ENCODE results near the gene COL20A1. TPM values are rescaled to one million over a fixed set of nuclear protein-coding genes. Genes with fewer than 3 reads are reported as not detected.

Gene COL20A1
- total RNA-seq, 1 donor from 2014 or later = not detected

- H3K36me3 Mint-ChIP-seq (ENCODE audit: low read depth) = peaks cover 3% of the 10 kb centered on the region
- ChIA-PET CTCF (interaction anchor here (1.3 kb wide), 1 partner anchor 48 kb away, joined by 4 read pairs; no protein-coding TSS in a partner anchor), POLR2A (no interaction called here)
- no peak for ATAC-seq (ENCODE audit: low read depth)
- peak overlapping the region; percentile 85 for H3K4me3 Mint-ChIP-seq
- intact Hi-C loops (cut with micrococcal nuclease) = loop anchor here (5.0 kb wide), 2 partner anchors 93 to 792 kb away; partner anchors contain the start of gene TCEA2
- no peak for DNase-seq
- H3K27ac Mint-ChIP-seq = no peak overlapping the region
- no peaks in the 10 kb centered on the region for H3K9me3 Mint-ChIP-seq
- H3K27me3 Mint-ChIP-seq = peaks cover 5% of the 10 kb centered on the region
- TF ChIP-seq CTCF (IDR thresholded peaks at IDR 0.05) = no peak
- H3K4me1 Mint-ChIP-seq = peaks cover 21% of the 10 kb centered on the region
These were observed 22.2 kb upstream of the COL20A1 start for GRCh38 chr20:63270606-63271325.

- POLR2A ChIA-PET = interaction anchor here (0.9 to 1.3 kb wide), 3 partner anchors 56 to 249 kb away, joined by 4 to 8 read pairs (median 6); partner anchors contain the start of genes PPDPF and YTHDF1
- peak; percentile 94 for ATAC-seq (ENCODE audit: low read depth)
- DNase-seq = peak; percentile 94
- Mint-ChIP-seq H3K9me3 (no peaks in the 10 kb centered on the region), H3K27me3 (no peaks in the 10 kb centered on the region), H3K4me3 (peak within 1 kb of the TSS; percentile 86), H3K36me3 (ENCODE audit: low read depth) (peaks cover 12% of the 10 kb centered on the region), H3K27ac (peak within 1 kb of the TSS; percentile 66), H3K4me1 (peaks cover 21% of the 10 kb centered on the region)
- intact Hi-C loops (cut with micrococcal nuclease) = loop anchor here (1.0 to 5.0 kb wide), 4 partner anchors 19 to 790 kb away; partner anchors contain the start of genes TCEA2 and YTHDF1
- CTCF ChIA-PET = interaction anchor here (0.8 kb wide), 1 partner anchor 37 kb away, joined by 3 read pairs; no protein-coding TSS in a partner anchor
- no peak for TF ChIP-seq CTCF (IDR thresholded peaks at IDR 0.05)
These were observed 20.6 kb upstream of the COL20A1 start, which contains the start of gene ARFGAP1 for GRCh38 chr20:63272105-63273058. Gene ARFGAP1, plus strand, starts transcription at chr20:63272813. Its CDS starts 2,768 bp downstream, at chr20:63275581.

- H3K27me3 Mint-ChIP-seq = no peaks in the 10 kb centered on the region
- peaks cover 21% of the 10 kb centered on the region for H3K4me1 Mint-ChIP-seq
These were observed 19.9 kb upstream of the COL20A1 start for GRCh38 chr20:63273059-63273579.

More at GRCh38 chr20:63273059-63273579, 19.9 kb upstream of the COL20A1 start:
- no peaks in the 10 kb centered on the region for H3K9me3 Mint-ChIP-seq
- intact Hi-C loops (cut with micrococcal nuclease) = loop anchor here (5.0 kb wide), 2 partner anchors 96 to 789 kb away; partner anchors contain the start of gene TCEA2
- DNase-seq (no peak), ATAC-seq (ENCODE audit: low read depth) (no peak)
- TF ChIP-seq CTCF (IDR thresholded peaks at IDR 0.05) = no peak
- peak overlapping the region; percentile 86 for H3K4me3 Mint-ChIP-seq
- POLR2A ChIA-PET = interaction anchor here (0.9 to 1.3 kb wide), 3 partner anchors 57 to 248 kb away, joined by 4 to 8 read pairs (median 6); partner anchors contain the start of genes PPDPF and YTHDF1
- H3K27ac Mint-ChIP-seq = peak overlapping the region; percentile 66
- peaks cover 15% of the 10 kb centered on the region for H3K36me3 Mint-ChIP-seq (ENCODE audit: low read depth)
- CTCF ChIA-PET = no interaction called here
